GM23338 (cell line): ENCODE measurements around the gene NKAIN2.

Source experiments
- CREB1 ChIP-seq: fragments of 250-450 bp; sonication (Bioruptor Pico); IDR thresholded peaks from 2 replicates; pipeline ENCODE4 v1.5.0; 2020; ENCODE audit warnings: low read depth, mild to moderate bottlenecking, moderate library complexity
- ETS1 ChIP-seq: IDR thresholded peaks from 2 replicates; pipeline ENCODE4 v1.6.1; 2016; ENCODE audit warnings: antibody characterized with exemption
- EZH2 ChIP-seq: fragments of 200-600 bp; sonication (generic); IDR thresholded peaks from one replicate; pipeline ENCODE4 v1.8.0; 2017; ENCODE audit warnings: antibody characterized with exemption, mild to moderate bottlenecking, low read depth; ENCODE audit not compliant: unreplicated experiment
- EZH2phosphoT487 ChIP-seq: fragments of 200-600 bp; sonication (generic); IDR thresholded peaks from one replicate; pipeline ENCODE4 v1.8.1; 2018; ENCODE audit warnings: antibody characterized with exemption; ENCODE audit not compliant: unreplicated experiment
- JUNB ChIP-seq: IDR thresholded peaks from one replicate; pipeline ENCODE4 v1.6.1; 2016; ENCODE audit warnings: antibody characterized with exemption; ENCODE audit not compliant: unreplicated experiment
- NANOG ChIP-seq: IDR thresholded peaks from 2 replicates; pipeline ENCODE4 v1.6.1; 2016; ENCODE audit warnings: antibody characterized with exemption, borderline replicate concordance
- POLR2AphosphoS5 ChIP-seq: IDR thresholded peaks from 2 replicates; pipeline ENCODE4 v1.6.1; 2016; ENCODE audit warnings: antibody characterized with exemption, low read depth
- REST ChIP-seq: IDR thresholded peaks from one replicate; pipeline ENCODE4 v1.6.1; 2018; ENCODE audit warnings: antibody characterized with exemption; ENCODE audit not compliant: unreplicated experiment
- STAT1 ChIP-seq: IDR thresholded peaks from one replicate; pipeline ENCODE4 v1.6.1; 2016; ENCODE audit warnings: antibody characterized with exemption; ENCODE audit not compliant: unreplicated experiment
- ZNF114 ChIP-seq: fragments of 250-450 bp; sonication (Bioruptor Pico); IDR thresholded peaks from 2 replicates; pipeline ENCODE4 v1.5.0; 2020; ENCODE audit warnings: mild to moderate bottlenecking, moderate library complexity
- ZNF331 ChIP-seq: fragments of 250-450 bp; sonication (Bioruptor Pico); IDR thresholded peaks from 2 replicates; pipeline ENCODE4 v1.5.0; 2020; ENCODE audit warnings: low read depth, mild to moderate bottlenecking, moderate library complexity
- TF ChIP-seq, protein P1 (sequence below), 2 experiments: fragments of 200-600 bp in 1 of 2; sonication (generic) in 1 of 2; conservative IDR thresholded peaks; 2 replicates each; pipeline versions ENCODE4 v1.5.1 to v1.6.1; 2016 to 2017; ENCODE audit warnings: antibody characterized with exemption in 2 of 2, low read depth in 2 of 2, mild to moderate bottlenecking in 2 of 2, moderate library complexity in 1 of 2

GRCh38 chr6:124443541-124443940, 639.9 kb downstream of the NKAIN2 start:
- TF ChIP-seq, protein P1, sequence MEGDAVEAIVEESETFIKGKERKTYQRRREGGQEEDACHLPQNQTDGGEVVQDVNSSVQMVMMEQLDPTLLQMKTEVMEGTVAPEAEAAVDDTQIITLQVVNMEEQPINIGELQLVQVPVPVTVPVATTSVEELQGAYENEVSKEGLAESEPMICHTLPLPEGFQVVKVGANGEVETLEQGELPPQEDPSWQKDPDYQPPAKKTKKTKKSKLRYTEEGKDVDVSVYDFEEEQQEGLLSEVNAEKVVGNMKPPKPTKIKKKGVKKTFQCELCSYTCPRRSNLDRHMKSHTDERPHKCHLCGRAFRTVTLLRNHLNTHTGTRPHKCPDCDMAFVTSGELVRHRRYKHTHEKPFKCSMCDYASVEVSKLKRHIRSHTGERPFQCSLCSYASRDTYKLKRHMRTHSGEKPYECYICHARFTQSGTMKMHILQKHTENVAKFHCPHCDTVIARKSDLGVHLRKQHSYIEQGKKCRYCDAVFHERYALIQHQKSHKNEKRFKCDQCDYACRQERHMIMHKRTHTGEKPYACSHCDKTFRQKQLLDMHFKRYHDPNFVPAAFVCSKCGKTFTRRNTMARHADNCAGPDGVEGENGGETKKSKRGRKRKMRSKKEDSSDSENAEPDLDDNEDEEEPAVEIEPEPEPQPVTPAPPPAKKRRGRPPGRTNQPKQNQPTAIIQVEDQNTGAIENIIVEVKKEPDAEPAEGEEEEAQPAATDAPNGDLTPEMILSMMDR (conservative IDR thresholded peaks at IDR 0.05; ENCODE audit: low read depth in 2 of 2), result no peak
- TF ChIP-seq POLR2AphosphoS5 (no peak), EZH2phosphoT487 (no peak), EZH2 (no peak), ETS1 (no peak), ZNF114 (CRISPR knock-in tag) (no peak), STAT1 (no peak), CREB1 (CRISPR knock-in tag) (no peak), REST (no peak), JUNB (no peak), NANOG (no peak), ZNF331 (CRISPR knock-in tag) (no peak)
